Measurements from ENCODE around the gene AKAP9. TPM values are rescaled to one million over a fixed set of nuclear protein-coding genes. Genes with fewer than 3 reads are reported as not detected.

The AKAP9 gene
- total RNA-seq, 4 donors from 2014 or later = 49.4 to 192 (median 68.0) TPM

GRCh38 chr7:91913612-91914011, 27.1 kb upstream of the AKAP9 start:
- Histone ChIP-seq H3K36me3 (no peaks in the 10 kb centered on the region), H3K9me3 (no peaks in the 10 kb centered on the region), H3K27ac (no peak overlapping the region), H3K27me3 (no peaks in the 10 kb centered on the region), H3K4me1 (no peaks in the 10 kb centered on the region), H3K4me3 (no peak overlapping the region)
- TF ChIP-seq POLR2A (IDR thresholded peaks at IDR 0.05) (no peak), POLR2AphosphoS5 (IDR thresholded peaks at IDR 0.05) (no peak), EP300 (IDR thresholded peaks at IDR 0.05) (no peak), CTCF (IDR thresholded peaks at IDR 0.05) (no peak)
- DNase-seq (ENCODE audit: low spot score in 2 of 2) = no peak
- 83% methylated on average over 2 of the region's 2 CpGs for WGBS

DNA sequence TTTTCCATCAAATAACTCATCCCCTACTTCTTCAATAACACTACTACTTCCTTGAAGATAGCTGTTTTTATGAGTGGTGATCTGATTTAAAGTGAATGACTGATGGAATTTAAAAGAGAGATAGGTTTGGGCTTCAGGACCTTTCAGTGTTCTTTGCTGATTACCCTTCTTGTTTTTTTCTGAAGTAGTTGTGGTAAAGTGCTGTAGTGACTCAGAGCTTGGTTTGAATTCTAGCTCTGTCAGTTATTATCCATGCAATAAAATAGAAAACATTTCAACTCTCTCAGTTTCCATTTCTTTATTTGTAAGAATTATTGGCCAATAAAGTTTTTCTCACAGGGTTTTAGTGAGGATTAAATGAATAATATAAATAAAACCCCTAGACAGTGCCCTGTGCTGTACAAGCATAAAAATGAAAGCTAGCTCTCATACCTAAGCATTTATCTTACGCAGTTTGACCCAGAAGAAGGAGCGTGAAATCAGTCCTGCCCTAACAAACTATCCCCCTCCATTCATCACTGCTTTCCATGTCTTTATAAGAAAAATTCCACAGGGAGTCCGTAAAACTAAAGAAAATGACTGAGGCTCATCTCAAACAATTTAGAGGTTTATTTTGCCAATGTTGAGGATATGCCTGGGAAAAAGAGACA, 25.1 kb upstream of the AKAP9 start:
- 93% methylated on average over 3 of the region's 3 CpGs for WGBS
- no peak for TF ChIP-seq POLR2A (IDR thresholded peaks at IDR 0.05)
- no peak for TF ChIP-seq POLR2AphosphoS5 (IDR thresholded peaks at IDR 0.05)
- no peak for TF ChIP-seq EP300 (IDR thresholded peaks at IDR 0.05)
- no peak for TF ChIP-seq CTCF (IDR thresholded peaks at IDR 0.05)
- no peaks in the 10 kb centered on the region for H3K27me3 ChIP-seq

GRCh38 chr7:91916051-91916440, 24.6 kb upstream of the AKAP9 start:
- Histone ChIP-seq H3K27ac (no peak overlapping the region), H3K4me1 (no peaks in the 10 kb centered on the region), H3K9me3 (no peaks in the 10 kb centered on the region), H3K27me3 (no peaks in the 10 kb centered on the region), H3K4me3 (no peak overlapping the region), H3K36me3 (no peaks in the 10 kb centered on the region)
- WGBS = 77% methylated on average over 1 of the region's 1 CpG
- TF ChIP-seq POLR2A (IDR thresholded peaks at IDR 0.05) = no peak
- TF ChIP-seq EP300 (IDR thresholded peaks at IDR 0.05) = no peak
- TF ChIP-seq POLR2AphosphoS5 (IDR thresholded peaks at IDR 0.05) = no peak
- no peak for TF ChIP-seq CTCF (IDR thresholded peaks at IDR 0.05)
- no peak for DNase-seq (ENCODE audit: low spot score in 2 of 2)

More for the DNA sequence above, 25.1 kb upstream of the AKAP9 start:
- no peaks in the 10 kb centered on the region for H3K9me3 ChIP-seq
- DNase-seq (ENCODE audit: low spot score in 2 of 2) = no peak
- no peaks in the 10 kb centered on the region for H3K36me3 ChIP-seq
- H3K4me3 ChIP-seq = no peak overlapping the region
- no peak overlapping the region for H3K27ac ChIP-seq
- no peaks in the 10 kb centered on the region for H3K4me1 ChIP-seq

GRCh38 chr7:91918356-91918755, 22.3 kb upstream of the AKAP9 start:
- H3K27ac ChIP-seq = no peak overlapping the region
- no peaks in the 10 kb centered on the region for H3K9me3 ChIP-seq
- TF ChIP-seq CTCF (IDR thresholded peaks at IDR 0.05) (no peak), POLR2A (IDR thresholded peaks at IDR 0.05) (no peak), POLR2AphosphoS5 (IDR thresholded peaks at IDR 0.05) (no peak), EP300 (IDR thresholded peaks at IDR 0.05) (no peak)
- no peak for DNase-seq (ENCODE audit: low spot score in 2 of 2)
- no peak overlapping the region for H3K4me3 ChIP-seq
- 44% methylated on average over 1 of the region's 1 CpG for WGBS
- no peaks in the 10 kb centered on the region for H3K4me1 ChIP-seq
- H3K27me3 ChIP-seq = no peaks in the 10 kb centered on the region
- no peaks in the 10 kb centered on the region for H3K36me3 ChIP-seq

GRCh38 chr7:91922857-91923256, 17.8 kb upstream of the AKAP9 start:
- no peak for TF ChIP-seq POLR2A (IDR thresholded peaks at IDR 0.05)
- TF ChIP-seq EP300 (IDR thresholded peaks at IDR 0.05) = no peak
- no peak for TF ChIP-seq POLR2AphosphoS5 (IDR thresholded peaks at IDR 0.05)
- no peak for TF ChIP-seq CTCF (IDR thresholded peaks at IDR 0.05)
- Histone ChIP-seq H3K4me1 (no peaks in the 10 kb centered on the region), H3K36me3 (no peaks in the 10 kb centered on the region), H3K4me3 (no peak overlapping the region), H3K9me3 (no peaks in the 10 kb centered on the region), H3K27ac (no peak overlapping the region), H3K27me3 (no peaks in the 10 kb centered on the region)
- DNase-seq (ENCODE audit: low spot score in 2 of 2) = no peak
- 77% methylated on average over 4 of the region's 4 CpGs for WGBS

Data from suprapubic skin (tissue), 4 donors.